Glomerular endothelial cell (primary cell): ENCODE measurements around the gene ALAS2. TPM values are rescaled to one million over a fixed set of nuclear protein-coding genes. Genes with fewer than 3 reads are reported as not detected.

Source experiments
- total RNA-seq: library from RNA; depleted of rRNA; stranded (reverse); fragments of >200 nt; gene quantifications from 2 replicates; pipeline ENCODE4 v1.2.3, GENCODE V29; 2015

Gene ALAS2
- total RNA-seq, 1 donor from 2014 or later = not detected

Other genes with a start within 250 kb of the ALAS2 start
- under 0.01 TPM in 1 of 2 replicates, not detected in the other for gene ITIH6, start 232.7 kb downstream of the ALAS2 start, total RNA-seq
- gene MAGED2, start 223.2 kb downstream of the ALAS2 start, total RNA-seq = 361 and 403 TPM in 2 replicates
- 9.5 and 15.0 TPM in 2 replicates for gene TRO, start 110.2 kb downstream of the ALAS2 start, total RNA-seq
- not detected in 2 replicates for gene PFKFB1, start 36.8 kb downstream of the ALAS2 start, total RNA-seq
- gene APEX2, start 30.6 kb downstream of the ALAS2 start, total RNA-seq = 17.5 and 17.6 TPM in 2 replicates
- gene PAGE2B, start 44.1 kb upstream of the ALAS2 start, total RNA-seq = not detected in 2 replicates
- not detected in 2 replicates for gene PAGE2, start 58.0 kb upstream of the ALAS2 start, total RNA-seq
- not detected in 2 replicates for gene PAGE5, start 189.4 kb upstream of the ALAS2 start, total RNA-seq
- gene PAGE3, start 233.9 kb upstream of the ALAS2 start, total RNA-seq = not detected in 2 replicates